NCI-H748 (cell line): ENCODE results near the gene LINGO4.

Source experiments
- DNase-seq: peaks from one replicate; lab custom pipeline; 2025; ENCODE audit not compliant: unreplicated experiment; lab: John Stamatoyannopoulos, UW

The LINGO4 gene

GRCh38 chr1:151805066-151805820 is at the start of gene LINGO4:
Gene LINGO4 (minus strand): TSS chr1:151805419. CDS start chr1:151802704, 2,715 bp downstream.
- no peak for DNase-seq

- DNase-seq = no peak
Measured at GRCh38 chr1:151854658-151855057, 49.4 kb upstream of the LINGO4 start.

GRCh38 chr1:151853411-151853943 is 48.3 kb upstream of the LINGO4 start, which contains the start of gene THEM5:
Gene THEM5 (minus strand): TSS chr1:151853712. CDS start chr1:151853565, 147 bp downstream.
- DNase-seq = no peak

- no peak for DNase-seq
Measured at GRCh38 chr1:151852733-151853132, 47.5 kb upstream of the LINGO4 start.

- DNase-seq = no peak
Measured at GRCh38 chr1:151851886-151852285, 46.7 kb upstream of the LINGO4 start.

- no peak for DNase-seq
Measured at GRCh38 chr1:151849871-151850270, 44.7 kb upstream of the LINGO4 start.

GRCh38 chr1:151849126-151849525 is 43.9 kb upstream of the LINGO4 start:
- no peak for DNase-seq

- DNase-seq = no peak
Measured at GRCh38 chr1:151847867-151848596, 42.8 kb upstream of the LINGO4 start.

- no peak for DNase-seq
Measured at GRCh38 chr1:151846686-151847237, 41.5 kb upstream of the LINGO4 start.

- DNase-seq = no peak
Measured at GRCh38 chr1:151846062-151846568, 40.9 kb upstream of the LINGO4 start.

- DNase-seq = no peak
Measured at GRCh38 chr1:151843398-151843797, 38.2 kb upstream of the LINGO4 start.

- DNase-seq = no peak
Measured at GRCh38 chr1:151841141-151841540, 35.9 kb upstream of the LINGO4 start.

GRCh38 chr1:151840421-151840820 is 35.2 kb upstream of the LINGO4 start:
- DNase-seq = no peak

- DNase-seq = peak; percentile 91
Measured at GRCh38 chr1:151839457-151840403, 34.5 kb upstream of the LINGO4 start, which contains the start of gene C2CD4D. Gene C2CD4D (minus strand): TSS chr1:151839820. CDS start chr1:151838989, 831 bp downstream.

- DNase-seq = no peak
Measured at GRCh38 chr1:151839082-151839412, 33.8 kb upstream of the LINGO4 start.

- no peak for DNase-seq
Measured at GRCh38 chr1:151838222-151839081, 33.2 kb upstream of the LINGO4 start.

GRCh38 chr1:151837884-151838221 is 32.6 kb upstream of the LINGO4 start:
- no peak for DNase-seq

GRCh38 chr1:151837197-151837596 is 32.0 kb upstream of the LINGO4 start:
- DNase-seq = no peak

GRCh38 chr1:151835596-151835995 is 30.4 kb upstream of the LINGO4 start:
- DNase-seq = no peak

- DNase-seq = no peak
Measured at GRCh38 chr1:151834239-151834638, 29.0 kb upstream of the LINGO4 start.
